ENCODE measurements around the gene SCARB1.

SCARB1 gene

DNA sequence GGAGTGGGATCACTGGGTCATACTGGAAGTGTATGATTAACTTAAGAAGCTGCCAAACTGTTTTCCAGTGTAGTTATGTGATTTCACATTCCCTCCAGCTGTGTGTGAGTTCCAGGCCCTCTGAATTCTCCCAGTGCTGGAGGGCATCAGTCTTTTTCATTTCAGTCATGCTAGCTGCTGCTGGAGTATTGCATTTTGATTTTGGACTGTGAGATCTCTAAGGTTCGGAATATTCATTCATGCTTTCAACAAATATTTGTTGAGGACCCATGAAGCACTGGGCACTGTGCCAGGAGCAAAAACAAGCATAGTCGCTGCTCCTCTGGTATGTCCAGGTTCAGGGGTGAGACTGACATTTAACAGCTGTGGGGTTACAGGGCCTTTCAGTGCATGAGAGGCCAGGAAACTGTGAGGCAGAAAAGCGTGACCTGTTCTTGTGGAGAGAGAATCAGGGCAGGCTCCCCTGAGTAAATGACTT lies 133.2 kb downstream of the SCARB1 start:
- DNase-seq (ENCODE audit: low spot score), result no peak

DNA sequence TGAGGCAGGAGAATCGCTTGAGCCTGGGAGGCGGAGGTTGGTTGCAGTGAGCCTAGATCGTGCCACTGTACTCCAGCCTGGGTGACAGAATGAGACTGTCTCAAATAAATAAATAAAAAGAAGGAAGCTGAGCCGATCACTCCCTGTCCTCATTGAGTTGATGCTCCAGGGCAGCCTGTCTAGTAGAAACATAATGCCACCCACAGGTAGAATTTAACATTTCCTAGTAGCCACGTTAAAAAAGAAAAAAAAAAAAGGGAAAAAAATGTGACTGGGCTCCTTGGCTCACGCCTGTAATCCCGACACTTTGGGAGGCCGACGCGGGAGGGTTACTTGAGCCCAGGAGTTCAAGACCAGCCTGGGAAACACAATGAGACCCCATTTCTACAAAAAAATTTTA lies 135.7 kb downstream of the SCARB1 start:
- no peak for DNase-seq (ENCODE audit: low spot score)

DNA sequence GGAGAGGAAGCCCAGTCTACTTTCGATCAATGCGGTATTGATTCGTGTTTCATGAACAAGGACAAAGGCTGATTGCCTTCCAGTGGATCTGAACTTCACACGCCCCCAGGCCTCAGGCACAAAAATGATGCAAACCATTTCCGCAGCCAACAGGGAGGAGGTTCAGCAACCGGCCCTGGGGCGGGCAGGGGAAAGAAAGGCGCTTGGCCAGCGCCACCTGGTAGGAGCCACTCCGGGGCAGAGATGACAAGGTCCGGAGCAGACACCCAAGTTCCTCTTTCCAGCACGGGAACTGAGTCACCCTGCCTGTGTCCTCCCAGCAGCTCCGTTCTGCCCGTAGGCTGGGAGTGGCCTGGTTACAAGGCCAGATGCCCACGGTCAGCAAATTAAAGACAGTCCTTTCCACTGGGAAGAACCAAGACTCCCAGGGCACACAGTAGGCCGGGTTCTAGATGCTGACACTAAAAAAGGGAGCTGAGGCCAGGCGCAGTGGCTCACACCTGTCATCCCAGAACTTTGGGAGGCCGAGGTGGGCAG lies 136.3 kb downstream of the SCARB1 start:
- no peak for DNase-seq (ENCODE audit: low spot score)
